Stimulated activated CD4-positive, alpha-beta T cell treated with anti-CD3 and anti-CD28 coated beads, Interleukin-1b, Interleukin-23, amount 100 ng/mL, for 1 hour (primary cell): Measurements from ENCODE around the gene AS3MT.
"Not testable (repeated sequence)": the region's sequence is repeated elsewhere in the genome, so short reads cannot be mapped to it uniquely, and the experiment has no call there.

ENCODE experiments used
- DNase-seq, 2 donors: peaks; one replicate each; pipeline ENCODE4 v3.0.0-alpha.2; 2020; ENCODE audit warnings: low read depth in 2 of 2

Gene AS3MT

DNA sequence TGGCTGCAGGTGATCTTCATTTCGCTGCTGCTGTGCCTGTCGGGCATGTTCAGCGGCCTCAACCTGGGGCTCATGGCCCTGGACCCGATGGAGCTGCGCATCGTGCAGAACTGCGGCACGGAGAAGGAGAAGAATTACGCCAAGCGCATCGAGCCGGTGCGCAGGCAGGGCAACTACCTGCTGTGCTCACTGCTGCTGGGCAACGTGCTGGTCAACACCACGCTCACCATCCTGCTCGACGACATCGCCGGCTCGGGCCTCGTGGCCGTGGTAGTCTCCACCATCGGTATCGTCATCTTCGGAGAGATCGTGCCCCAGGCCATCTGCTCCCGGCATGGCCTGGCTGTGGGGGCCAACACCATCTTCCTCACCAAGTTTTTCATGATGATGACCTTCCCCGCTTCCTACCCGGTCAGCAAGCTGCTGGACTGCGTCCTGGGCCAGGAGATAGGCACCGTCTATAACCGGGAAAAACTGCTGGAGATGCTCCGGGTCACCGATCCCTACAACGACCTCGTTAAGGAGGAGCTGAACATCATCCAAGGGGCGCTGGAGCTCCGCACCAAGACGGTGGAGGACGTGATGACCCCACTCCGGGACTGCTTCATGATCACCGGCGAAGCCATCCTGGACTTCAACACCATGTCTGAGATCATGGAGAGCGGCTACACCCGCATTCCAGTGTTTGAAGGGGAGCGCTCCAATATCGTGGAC is 50.1 kb downstream of the AS3MT start:
- DNase-seq: no peak

GRCh38 chr10:102919992-102920739 is 50.9 kb downstream of the AS3MT start:
- no peak for DNase-seq

DNA sequence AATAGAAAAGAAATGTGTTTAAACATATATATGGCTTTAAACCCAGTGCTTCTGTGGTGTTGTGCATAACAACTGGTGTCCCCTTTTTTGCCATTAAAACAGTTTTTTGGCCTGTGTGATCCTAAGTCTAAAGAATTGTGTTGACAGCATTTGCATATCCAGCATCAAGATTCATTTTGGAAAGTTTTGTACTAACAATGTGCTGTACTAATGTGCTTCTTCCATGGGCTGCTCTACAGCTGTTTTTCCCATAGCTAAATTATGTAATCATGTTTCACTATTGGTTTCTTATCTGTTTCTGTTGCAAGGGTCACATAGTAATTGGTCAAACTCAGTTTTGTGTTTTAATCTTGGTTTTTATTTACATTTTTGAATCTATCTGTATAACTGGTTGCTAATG is 54.3 kb downstream of the AS3MT start:
- DNase-seq: no peak

- DNase-seq: no peak
These were observed 57.6 kb downstream of the AS3MT start for GRCh38 chr10:102926842-102927241.

GRCh38 chr10:102927311-102928010 is 58.2 kb downstream of the AS3MT start:
- no peak for DNase-seq

GRCh38 chr10:102928442-102928841 is 59.2 kb downstream of the AS3MT start:
- DNase-seq: not testable (repeated sequence)

- DNase-seq: no peak
These were observed 61.5 kb downstream of the AS3MT start for GRCh38 chr10:102930720-102931119.

GRCh38 chr10:102931643-102932042 is 62.4 kb downstream of the AS3MT start:
- DNase-seq: no peak

- DNase-seq: no peak
These were observed 66.2 kb downstream of the AS3MT start for GRCh38 chr10:102935505-102935904.

- no peak for DNase-seq
These were observed 66.8 kb downstream of the AS3MT start for GRCh38 chr10:102935939-102936605.

DNA sequence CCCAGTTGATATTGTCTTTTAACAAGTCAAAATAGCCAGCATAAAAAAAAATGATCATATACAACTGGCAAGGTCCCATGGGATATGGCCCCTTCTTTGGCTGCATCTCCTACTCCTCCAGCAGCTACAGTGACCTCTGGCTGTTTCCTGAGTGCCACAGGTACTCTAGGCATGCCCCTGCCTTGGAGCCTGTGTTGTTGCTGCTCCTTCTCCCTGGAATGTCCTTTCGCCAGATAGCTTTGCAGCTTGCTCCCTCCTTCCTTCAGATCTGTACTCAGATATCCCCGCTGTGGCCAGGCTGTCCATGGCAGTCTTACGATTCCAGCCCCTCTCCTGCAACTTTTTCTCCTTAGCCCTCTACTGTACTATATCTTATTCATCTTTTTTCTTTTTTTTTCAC is 72.1 kb downstream of the AS3MT start:
- no peak for DNase-seq

DNA sequence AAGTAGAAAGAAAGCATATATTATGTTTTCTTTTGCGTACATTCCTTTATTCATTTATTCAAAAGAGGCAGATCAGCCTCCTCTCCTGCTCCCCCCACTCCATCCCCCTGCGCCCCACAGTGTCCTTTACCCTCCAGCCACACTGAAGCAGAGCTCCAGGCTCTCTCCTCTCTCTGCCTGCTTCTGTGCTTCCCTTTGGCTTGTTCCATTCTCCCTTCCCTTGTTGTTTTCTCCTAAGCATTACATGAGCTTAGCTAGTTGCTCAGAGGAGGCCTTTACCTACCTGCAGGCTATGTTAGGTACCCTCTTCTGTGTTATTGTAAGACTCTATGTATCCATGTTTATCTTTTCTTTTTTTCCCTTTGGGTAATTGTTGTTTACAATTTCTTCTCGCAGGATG is 76.2 kb downstream of the AS3MT start:
- no peak for DNase-seq

- no peak for DNase-seq
These were observed 76.7 kb downstream of the AS3MT start for GRCh38 chr10:102945962-102946361.

DNA sequence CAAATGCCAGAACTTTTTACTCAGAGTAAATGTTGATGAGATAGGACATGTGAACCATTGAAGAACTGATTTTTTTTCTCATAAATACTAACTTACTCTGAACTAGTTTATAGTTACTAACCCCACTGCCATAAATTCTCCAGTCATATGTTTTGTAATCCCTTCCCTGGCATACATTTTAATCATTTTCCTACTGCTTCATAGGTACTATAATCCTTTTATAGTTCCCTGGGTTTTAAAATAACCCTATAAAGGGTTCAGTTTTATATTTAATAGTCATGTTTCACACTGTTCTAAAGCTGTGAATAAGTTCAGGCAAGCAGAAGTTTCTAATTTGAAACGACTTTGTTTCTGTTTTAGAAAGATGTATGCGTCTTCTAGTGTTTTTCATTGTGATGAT is 77.7 kb downstream of the AS3MT start:
- no peak for DNase-seq

GRCh38 chr10:102948176-102948575 is 78.9 kb downstream of the AS3MT start:
- DNase-seq: no peak

DNA sequence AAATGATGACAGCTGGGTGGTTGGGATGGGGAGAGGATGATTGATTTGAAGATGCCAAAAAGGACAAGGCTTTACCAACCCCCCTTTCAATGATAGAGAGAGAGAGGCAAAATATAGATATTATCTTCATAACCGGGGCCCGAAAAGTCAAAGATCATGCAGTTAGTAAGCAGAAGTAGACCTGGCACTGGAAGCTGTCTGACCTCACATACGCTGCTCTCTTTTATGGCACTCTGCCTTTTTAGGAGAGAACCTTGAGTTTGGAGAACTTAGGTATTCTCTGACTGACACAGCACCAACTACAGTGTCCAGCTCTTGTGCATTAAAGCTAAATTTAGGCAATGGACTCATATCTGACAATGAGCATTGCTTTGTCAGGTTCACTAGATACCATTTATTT is 79.5 kb downstream of the AS3MT start:
- DNase-seq: no peak

DNA sequence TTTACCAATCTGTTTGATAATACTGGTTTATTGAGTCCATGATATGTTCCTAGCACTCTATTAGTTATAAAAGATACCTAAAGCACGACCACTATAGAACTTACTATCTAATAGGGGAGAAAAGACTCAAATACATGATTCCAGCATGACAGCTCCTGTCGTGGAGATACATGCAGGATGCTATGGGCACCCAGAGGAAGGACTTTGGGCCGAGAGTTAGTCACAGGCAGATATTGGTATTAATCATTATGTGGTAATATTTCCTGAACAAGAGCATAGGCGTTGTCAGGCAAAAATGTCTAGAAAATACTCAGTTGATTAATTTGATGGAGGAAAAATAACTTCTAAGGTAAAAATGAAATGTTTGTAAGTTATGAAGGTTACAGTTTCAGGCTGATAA is 80.6 kb downstream of the AS3MT start:
- DNase-seq: no peak

GRCh38 chr10:102951316-102951715 is 82.0 kb downstream of the AS3MT start:
- DNase-seq: no peak
